Measurements from ENCODE around the gene UBR4.

The UBR4 gene

DNA sequence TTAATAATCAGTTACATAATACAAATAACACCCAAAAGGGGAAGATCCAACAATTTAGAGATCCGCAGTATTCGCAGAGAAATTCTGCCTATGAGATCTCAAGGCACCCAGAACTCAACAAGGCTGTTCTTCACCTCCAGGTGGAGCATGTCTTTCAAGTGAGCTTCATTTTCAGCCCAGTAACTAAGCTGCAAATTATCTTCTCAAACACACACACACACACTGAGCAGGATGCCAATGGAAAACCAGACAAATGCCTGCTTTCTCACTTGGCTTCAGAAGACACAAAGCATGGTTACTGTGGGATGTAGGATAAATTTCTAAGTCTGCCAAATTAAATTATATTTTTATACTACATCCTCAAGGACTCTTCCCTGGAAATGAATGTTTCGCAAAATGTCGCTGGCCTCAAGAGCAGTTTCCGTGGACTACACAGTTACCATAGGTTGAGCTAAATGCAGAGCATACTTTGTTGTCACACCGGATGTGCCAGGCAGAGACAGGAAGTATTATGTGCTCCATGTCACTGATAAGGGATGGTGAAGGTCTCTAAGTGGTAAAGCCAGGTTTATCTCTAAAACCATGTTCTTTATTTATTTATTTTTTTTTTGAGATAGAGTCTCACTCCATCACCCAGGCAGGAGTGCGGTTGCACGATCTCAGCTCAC is 30.3 kb downstream of the UBR4 start:
- Mint-ChIP-seq H3K9me3 (no peaks in the 10 kb centered on the region), H3K4me1 (no peaks in the 10 kb centered on the region), H3K27me3 (ENCODE audit: low read depth, poor library complexity) (no peaks in the 10 kb centered on the region), H3K36me3 (ENCODE audit: low read depth) (peaks cover 63% of the 10 kb centered on the region), H3K4me3 (no peak overlapping the region), H3K27ac (no peak overlapping the region)
- no peak for DNase-seq
- TF ChIP-seq, protein P1, sequence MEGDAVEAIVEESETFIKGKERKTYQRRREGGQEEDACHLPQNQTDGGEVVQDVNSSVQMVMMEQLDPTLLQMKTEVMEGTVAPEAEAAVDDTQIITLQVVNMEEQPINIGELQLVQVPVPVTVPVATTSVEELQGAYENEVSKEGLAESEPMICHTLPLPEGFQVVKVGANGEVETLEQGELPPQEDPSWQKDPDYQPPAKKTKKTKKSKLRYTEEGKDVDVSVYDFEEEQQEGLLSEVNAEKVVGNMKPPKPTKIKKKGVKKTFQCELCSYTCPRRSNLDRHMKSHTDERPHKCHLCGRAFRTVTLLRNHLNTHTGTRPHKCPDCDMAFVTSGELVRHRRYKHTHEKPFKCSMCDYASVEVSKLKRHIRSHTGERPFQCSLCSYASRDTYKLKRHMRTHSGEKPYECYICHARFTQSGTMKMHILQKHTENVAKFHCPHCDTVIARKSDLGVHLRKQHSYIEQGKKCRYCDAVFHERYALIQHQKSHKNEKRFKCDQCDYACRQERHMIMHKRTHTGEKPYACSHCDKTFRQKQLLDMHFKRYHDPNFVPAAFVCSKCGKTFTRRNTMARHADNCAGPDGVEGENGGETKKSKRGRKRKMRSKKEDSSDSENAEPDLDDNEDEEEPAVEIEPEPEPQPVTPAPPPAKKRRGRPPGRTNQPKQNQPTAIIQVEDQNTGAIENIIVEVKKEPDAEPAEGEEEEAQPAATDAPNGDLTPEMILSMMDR (IDR thresholded peaks at IDR 0.05) = no peak

DNA sequence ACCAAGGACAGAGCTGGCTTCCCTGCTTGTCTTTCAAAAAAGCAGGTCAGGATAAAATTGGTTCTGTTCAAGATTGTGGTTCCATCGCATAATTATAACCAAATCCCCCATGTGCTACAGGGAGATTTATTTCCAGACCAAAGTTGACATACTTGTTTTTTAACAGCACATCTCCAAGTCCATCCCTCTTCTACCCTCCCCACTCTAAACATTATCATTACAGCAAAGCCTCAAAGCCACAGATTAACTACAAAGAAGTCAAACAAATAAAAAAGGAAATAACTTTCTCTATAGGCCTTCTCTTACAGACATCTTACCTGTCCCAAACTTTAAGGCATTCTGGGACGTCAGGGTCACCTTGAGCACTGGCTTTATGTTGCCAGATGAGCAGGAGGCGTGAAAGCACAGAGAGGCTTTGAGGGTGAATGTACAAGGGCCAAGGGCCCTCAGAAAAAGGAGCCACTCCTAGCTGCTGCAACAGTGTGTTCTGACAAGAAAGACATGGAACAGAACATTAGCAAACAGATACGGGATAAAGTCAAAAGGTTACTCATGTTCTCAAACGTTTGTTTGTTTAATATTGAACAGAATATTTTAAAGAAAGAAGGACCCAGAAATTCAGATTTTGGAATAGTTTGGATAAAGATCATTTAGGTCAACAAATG is 31.2 kb downstream of the UBR4 start:
- no peak overlapping the region for H3K27ac Mint-ChIP-seq
- no peaks in the 10 kb centered on the region for H3K9me3 Mint-ChIP-seq
- no peak overlapping the region for H3K4me3 Mint-ChIP-seq
- DNase-seq = no peak
- no peaks in the 10 kb centered on the region for H3K27me3 Mint-ChIP-seq (ENCODE audit: low read depth, poor library complexity)
- no peaks in the 10 kb centered on the region for H3K4me1 Mint-ChIP-seq
- TF ChIP-seq, protein P1 (IDR thresholded peaks at IDR 0.05) = no peak
- peaks cover 63% of the 10 kb centered on the region for H3K36me3 Mint-ChIP-seq (ENCODE audit: low read depth)

DNA sequence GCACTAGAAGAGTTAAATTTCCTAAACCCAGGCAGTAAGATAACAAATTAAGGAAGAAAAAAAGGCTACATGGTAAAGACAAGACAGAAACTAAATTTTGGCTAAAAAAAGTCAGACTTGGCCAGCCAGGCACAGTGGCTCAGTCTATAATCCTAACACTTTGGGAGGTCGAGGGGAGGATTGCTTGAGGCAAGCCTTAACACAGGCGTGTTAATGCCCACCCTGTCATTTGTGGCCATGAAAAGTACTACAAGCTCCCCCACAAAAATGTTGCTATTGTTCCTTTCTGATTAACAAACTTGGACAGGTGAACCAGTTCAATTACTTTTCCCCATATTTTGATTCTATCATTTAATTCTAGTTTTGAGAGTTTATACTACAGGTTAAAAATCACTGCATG is 32.3 kb downstream of the UBR4 start:
- Mint-ChIP-seq H3K36me3 (ENCODE audit: low read depth) (peaks cover 64% of the 10 kb centered on the region), H3K4me1 (no peaks in the 10 kb centered on the region), H3K27ac (no peak overlapping the region), H3K9me3 (no peaks in the 10 kb centered on the region), H3K27me3 (ENCODE audit: low read depth, poor library complexity) (no peaks in the 10 kb centered on the region), H3K4me3 (no peak overlapping the region)
- DNase-seq = no peak
- TF ChIP-seq, protein P1 (IDR thresholded peaks at IDR 0.05) = no peak

DNA sequence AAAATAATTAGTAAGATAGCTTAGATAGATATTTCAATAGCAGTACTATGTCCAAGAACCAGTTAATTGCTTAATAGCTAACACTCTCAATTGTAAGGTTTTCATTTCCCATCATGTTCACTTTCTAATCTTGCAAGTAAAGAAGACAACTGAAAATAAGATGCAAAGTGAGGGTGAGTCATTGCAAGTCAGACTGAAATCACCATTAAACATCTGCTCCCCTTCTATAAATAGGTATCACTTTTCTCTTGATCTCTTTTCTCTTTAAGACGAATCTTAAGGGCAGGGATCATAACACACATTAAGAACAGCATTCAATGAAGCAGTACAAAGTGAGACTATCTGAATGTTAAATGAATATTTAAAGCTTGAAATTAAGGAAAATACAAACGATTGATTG is 40.4 kb downstream of the UBR4 start:
- no peaks in the 10 kb centered on the region for H3K9me3 Mint-ChIP-seq
- no peak overlapping the region for H3K4me3 Mint-ChIP-seq
- DNase-seq = no peak
- TF ChIP-seq, protein P1 (IDR thresholded peaks at IDR 0.05) = no peak
- no peaks in the 10 kb centered on the region for H3K27me3 Mint-ChIP-seq (ENCODE audit: low read depth, poor library complexity)
- H3K27ac Mint-ChIP-seq = no peak overlapping the region
- peaks cover 86% of the 10 kb centered on the region for H3K36me3 Mint-ChIP-seq (ENCODE audit: low read depth)
- no peaks in the 10 kb centered on the region for H3K4me1 Mint-ChIP-seq

DNA sequence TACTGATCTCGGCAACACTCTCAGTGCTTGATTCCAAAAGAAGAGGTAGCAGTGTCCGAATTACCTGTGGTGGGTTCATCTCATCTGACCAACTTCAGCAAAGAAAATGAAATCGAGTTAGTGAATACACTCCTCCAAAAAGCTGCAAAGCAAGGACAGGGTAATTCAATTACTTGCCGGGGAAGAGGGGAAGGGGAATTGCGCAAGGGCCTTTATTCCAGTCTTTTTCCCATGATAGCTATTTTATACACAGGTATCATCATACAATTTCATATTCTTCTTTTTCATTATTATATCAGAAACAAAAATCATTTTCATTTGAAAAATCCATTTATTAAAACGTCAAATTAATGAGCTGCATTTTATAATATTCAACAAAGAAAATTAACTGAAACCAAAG is 42.9 kb downstream of the UBR4 start:
- Mint-ChIP-seq H3K4me1 (no peaks in the 10 kb centered on the region), H3K27me3 (ENCODE audit: low read depth, poor library complexity) (no peaks in the 10 kb centered on the region), H3K4me3 (no peak overlapping the region), H3K9me3 (no peaks in the 10 kb centered on the region), H3K27ac (no peak overlapping the region), H3K36me3 (ENCODE audit: low read depth) (peaks cover 88% of the 10 kb centered on the region)
- TF ChIP-seq, protein P1 (IDR thresholded peaks at IDR 0.05) = no peak
- DNase-seq = no peak

DNA sequence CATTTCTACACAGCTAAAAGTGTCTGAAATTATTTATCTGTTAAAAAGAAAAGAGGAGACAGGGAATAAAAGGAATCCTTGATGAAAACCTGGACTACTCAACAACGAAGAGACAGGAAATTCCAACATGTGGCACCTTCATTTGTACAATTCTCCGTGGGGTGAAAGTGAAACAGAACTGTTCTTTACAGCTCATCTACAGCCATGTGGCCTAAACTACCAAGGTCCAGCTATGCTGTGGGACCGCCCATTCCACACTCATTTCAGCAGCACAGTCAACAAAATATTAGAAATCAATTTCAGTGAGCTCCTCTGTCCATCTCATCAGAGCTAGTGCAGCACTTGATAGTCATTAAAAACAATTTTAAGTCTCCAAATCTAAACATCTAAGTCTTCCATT is 44.0 kb downstream of the UBR4 start:
- Mint-ChIP-seq H3K4me1 (no peaks in the 10 kb centered on the region), H3K4me3 (no peak overlapping the region), H3K36me3 (ENCODE audit: low read depth) (peaks cover 89% of the 10 kb centered on the region), H3K27ac (no peak overlapping the region), H3K27me3 (ENCODE audit: low read depth, poor library complexity) (no peaks in the 10 kb centered on the region), H3K9me3 (no peaks in the 10 kb centered on the region)
- TF ChIP-seq, protein P1 (IDR thresholded peaks at IDR 0.05) = no peak
- DNase-seq = no peak

Data from nephron progenitor cell (in vitro differentiated cells).